GM12864 (cell line): ENCODE results near the gene PSMA2.

Experiments used
- DNase-seq: peaks from one replicate; pipeline ENCODE4 v3.0.0-alpha.2; 2011; ENCODE audit warnings: low read depth
- H3K4me3 ChIP-seq: 2 replicates; pipeline ENCODE4 v1.5.1; 2011; ENCODE audit warnings: mild to moderate bottlenecking, low read depth, low read length, control low read depth
- TF ChIP-seq, protein P1 (sequence below): IDR thresholded peaks from 2 replicates; pipeline ENCODE4 v1.5.1; 2011; ENCODE audit warnings: low read depth, mild to moderate bottlenecking, moderate library complexity, low read length, control low read depth, inconsistent platforms; ENCODE audit errors: missing control alignments

PSMA2 gene

GRCh38 chr7:42931447-42931833 lies 534 bp downstream of the PSMA2 start:
- TF ChIP-seq, protein P1, sequence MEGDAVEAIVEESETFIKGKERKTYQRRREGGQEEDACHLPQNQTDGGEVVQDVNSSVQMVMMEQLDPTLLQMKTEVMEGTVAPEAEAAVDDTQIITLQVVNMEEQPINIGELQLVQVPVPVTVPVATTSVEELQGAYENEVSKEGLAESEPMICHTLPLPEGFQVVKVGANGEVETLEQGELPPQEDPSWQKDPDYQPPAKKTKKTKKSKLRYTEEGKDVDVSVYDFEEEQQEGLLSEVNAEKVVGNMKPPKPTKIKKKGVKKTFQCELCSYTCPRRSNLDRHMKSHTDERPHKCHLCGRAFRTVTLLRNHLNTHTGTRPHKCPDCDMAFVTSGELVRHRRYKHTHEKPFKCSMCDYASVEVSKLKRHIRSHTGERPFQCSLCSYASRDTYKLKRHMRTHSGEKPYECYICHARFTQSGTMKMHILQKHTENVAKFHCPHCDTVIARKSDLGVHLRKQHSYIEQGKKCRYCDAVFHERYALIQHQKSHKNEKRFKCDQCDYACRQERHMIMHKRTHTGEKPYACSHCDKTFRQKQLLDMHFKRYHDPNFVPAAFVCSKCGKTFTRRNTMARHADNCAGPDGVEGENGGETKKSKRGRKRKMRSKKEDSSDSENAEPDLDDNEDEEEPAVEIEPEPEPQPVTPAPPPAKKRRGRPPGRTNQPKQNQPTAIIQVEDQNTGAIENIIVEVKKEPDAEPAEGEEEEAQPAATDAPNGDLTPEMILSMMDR = no peak
- peak overlapping the region; percentile 94 for H3K4me3 ChIP-seq
- DNase-seq = no peak

GRCh38 chr7:42930889-42931288 lies 1.1 kb downstream of the PSMA2 start:
- TF ChIP-seq, protein P1 = no peak
- H3K4me3 ChIP-seq = peak overlapping the region; percentile 94
- no peak for DNase-seq

DNA sequence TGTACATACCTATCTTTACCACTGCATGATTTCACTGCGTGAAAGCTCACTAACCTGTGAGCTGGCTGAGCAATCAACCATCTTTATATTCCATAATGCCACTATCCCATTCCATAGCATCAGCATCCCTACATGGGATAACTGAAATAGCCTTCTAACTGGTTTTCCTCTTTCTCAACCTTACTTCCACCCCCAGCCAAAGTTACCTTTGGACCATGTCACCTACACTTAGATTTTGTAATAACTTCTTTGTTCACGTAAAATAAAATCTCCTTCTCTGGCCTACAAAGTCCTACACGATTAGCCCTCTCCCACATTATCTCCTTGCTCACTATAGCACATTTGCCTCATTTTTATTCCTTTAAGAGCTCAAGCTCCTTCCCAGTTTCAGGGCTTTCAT lies 2.5 kb downstream of the PSMA2 start:
- peak overlapping the region; percentile 1; the same call in 1 of the 2 replicates for H3K4me3 ChIP-seq
- TF ChIP-seq, protein P1 = no peak
- DNase-seq = no peak

DNA sequence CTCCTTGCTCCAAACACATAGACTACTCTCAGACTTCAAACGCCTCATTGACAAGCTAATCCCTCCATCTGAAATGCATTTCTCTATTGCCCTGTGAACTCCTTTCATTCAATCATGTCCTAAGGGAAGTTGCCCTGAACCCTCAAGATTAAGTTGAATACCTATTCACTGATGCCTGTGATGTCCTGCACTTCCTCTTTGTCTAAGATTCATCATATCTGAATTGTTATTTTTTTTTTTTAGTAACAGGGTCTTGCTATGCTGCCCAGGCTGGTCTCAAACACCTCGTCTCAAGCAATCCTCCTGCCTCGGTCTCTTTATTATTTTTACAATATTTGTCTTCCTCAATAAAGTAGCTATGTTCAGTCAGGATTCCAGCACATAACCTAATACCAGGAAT lies 3.2 kb downstream of the PSMA2 start:
- H3K4me3 ChIP-seq = no peak overlapping the region
- TF ChIP-seq, protein P1 = no peak
- DNase-seq = no peak

DNA sequence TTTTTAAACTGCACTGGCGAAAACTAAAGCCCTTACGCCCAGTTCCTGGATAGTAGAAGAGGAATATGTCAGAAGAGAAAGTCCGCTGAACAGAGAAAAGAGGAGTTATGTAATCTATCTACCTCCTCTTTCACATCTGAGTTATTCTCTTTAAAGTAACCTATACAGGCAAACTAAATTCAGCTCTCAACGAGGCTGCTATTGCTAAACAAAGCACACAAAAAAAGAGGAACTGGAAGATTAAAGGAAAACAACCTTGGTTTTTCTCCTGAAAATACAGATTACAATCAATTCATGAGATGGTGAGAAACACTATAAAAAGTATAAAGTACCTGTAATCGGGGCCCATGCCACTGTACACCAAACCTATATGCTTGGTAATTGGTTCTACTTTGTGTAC lies 5.8 kb downstream of the PSMA2 start:
- no peak overlapping the region for H3K4me3 ChIP-seq
- DNase-seq = no peak
- TF ChIP-seq, protein P1 = no peak

DNA sequence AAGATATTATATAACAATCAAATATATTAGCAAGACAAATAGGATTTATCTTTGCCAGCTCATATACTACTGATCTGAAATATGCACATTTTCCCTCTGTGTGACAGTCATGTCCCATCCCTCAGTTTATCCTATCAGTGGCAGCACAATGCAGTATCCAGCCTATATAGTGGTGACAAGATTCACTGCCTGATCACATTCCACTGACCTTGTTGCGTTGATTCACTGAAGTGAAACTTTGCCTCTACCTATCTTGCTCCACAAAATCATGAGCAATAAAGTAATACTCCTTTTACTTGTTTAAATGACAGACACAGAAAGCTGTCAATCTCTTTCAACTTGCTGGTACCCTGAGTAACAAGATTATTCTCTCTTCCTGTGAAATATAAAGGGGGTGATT lies 6.3 kb downstream of the PSMA2 start:
- no peak for DNase-seq
- TF ChIP-seq, protein P1 = no peak

GRCh38 chr7:42924223-42924838 lies 7.6 kb downstream of the PSMA2 start:
- no peak overlapping the region for H3K4me3 ChIP-seq
- TF ChIP-seq, protein P1 = no peak
- no peak for DNase-seq

More for the DNA sequence above, 6.3 kb downstream of the PSMA2 start:
- no peak overlapping the region for H3K4me3 ChIP-seq
